Dermis microvascular lymphatic vessel endothelial cell (primary cell): ENCODE results near the gene HBG2. TPM values are rescaled to one million over a fixed set of nuclear protein-coding genes. Genes with fewer than 3 reads are reported as not detected.
"Not testable (repeated sequence)": the region's sequence is repeated elsewhere in the genome, so short reads cannot be mapped to it uniquely, and the experiment has no call there.

ENCODE experiments used
- DNase-seq, 2 donors: peaks; one replicate each; pipeline versions ENCODE4 v3.0.0 to v3.0.0-alpha.2; 2010; ENCODE audit warnings: low read depth in 2 of 2
- total RNA-seq: library from RNA; depleted of rRNA; stranded (reverse); fragments of >200 nt; gene quantifications from 2 replicates; pipeline ENCODE4 v1.2.1, GENCODE V29; 2014

The HBG2 gene
- total RNA-seq, 1 donor from 2014 or later, result not detected

DNA sequence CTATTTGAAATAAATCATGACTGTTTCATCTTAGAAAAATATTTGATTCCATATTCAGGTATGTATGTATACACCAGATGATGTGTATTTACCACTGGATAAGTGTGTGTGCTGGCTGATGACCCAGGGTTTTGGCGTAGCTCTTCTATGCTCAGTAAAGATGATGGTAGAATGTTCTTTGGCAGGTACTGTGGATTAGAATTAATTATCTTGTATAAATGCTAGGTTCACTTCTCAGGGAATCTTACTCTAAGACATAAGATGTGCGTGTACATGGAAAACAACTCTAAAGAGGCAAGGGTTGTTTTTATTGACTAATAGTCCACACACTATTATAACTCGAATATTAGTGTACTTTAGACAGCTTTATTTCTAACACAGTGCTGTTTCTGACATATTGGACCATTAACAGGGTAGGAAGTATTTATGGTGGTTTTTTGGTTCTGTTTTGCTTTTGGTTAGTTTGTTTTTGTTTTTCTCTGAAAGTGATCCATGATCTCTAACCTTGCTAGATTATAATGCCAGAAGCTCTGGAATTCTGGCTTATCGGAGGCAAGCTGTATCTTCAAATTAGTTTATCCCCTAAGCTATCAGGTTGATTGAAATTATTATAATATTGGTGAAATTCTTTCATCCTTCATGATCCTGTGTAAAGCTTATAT is 3.9 kb downstream of the HBG2 start:
- no peak for DNase-seq

DNA sequence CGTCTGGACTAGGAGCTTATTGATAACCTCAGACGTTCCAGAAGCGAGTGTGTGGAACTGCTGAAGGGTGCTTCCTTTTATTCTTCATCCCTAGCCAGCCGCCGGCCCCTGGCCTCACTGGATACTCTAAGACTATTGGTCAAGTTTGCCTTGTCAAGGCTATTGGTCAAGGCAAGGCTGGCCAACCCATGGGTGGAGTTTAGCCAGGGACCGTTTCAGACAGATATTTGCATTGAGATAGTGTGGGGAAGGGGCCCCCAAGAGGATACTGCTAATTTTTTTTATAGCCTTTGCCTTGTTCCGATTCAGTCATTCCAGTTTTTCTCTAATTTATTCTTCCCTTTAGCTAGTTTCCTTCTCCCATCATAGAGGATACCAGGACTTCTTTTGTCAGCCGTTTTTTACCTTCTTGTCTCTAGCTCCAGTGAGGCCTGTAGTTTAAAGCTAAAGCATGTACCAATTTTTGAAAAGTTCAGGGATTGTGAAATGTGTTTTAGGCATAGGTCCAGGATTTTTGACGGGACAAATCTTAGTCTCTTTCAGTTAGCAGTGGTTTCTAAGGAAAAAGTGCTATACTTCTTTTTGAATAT is 4.7 kb downstream of the HBG2 start, which contains the start of gene HBG1:
Gene HBG1, minus strand, starts transcription at position 51 of the 590 bp plus-strand sequence. CDS start 53 bp downstream, outside the sequence.
- DNase-seq, result not testable (repeated sequence)

DNA sequence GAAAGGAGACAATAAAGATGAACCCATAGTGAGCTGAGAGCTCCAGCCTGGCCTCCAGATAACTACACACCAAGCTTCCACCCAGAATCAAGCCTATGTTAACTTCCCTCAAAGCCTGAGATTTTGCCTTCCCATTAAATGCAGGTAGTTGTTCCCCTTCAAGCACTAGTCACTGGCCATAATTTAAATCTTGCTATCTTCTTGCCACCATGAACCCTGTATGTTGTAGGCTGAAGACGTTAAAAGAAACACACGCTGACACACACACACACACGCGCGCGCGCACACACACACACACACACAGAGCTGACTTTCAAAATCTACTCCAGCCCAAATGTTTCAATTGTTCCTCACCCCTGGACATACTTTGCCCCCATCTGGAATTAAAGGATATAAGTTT is 6.1 kb downstream of the HBG2 start:
- DNase-seq, result not testable (repeated sequence)

DNA sequence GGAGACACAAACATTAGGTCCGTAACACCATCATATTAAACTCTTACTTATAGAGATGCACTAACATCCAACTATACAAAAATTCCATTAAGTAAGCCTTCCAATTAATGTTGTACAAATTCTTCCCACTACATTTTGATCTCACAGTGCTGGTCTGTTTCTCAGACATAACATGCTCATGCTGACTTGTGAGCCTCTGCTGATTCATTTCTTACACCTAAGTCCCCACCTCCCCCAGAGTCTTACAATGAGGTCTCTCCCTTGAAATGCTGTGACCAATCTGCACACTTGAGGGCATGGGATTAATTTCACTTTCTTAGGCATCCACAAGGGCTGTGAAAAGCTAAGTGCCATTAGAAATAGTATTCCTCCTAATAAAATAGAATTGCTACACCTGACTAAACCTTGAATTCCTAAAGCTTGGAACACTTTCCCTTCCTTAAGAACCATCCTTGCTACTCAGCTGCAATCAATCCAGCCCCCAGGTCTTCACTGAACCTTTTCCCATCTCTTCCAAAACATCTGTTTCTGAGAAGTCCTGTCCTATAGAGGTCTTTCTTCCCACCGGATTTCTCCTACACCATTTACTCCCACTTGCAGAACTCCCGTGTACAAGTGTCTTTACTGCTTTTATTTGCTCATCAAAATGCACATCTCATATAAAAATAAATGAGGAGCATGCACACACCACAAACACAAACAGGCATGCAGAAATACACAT is 6.9 kb downstream of the HBG2 start:
- no peak for DNase-seq

DNA sequence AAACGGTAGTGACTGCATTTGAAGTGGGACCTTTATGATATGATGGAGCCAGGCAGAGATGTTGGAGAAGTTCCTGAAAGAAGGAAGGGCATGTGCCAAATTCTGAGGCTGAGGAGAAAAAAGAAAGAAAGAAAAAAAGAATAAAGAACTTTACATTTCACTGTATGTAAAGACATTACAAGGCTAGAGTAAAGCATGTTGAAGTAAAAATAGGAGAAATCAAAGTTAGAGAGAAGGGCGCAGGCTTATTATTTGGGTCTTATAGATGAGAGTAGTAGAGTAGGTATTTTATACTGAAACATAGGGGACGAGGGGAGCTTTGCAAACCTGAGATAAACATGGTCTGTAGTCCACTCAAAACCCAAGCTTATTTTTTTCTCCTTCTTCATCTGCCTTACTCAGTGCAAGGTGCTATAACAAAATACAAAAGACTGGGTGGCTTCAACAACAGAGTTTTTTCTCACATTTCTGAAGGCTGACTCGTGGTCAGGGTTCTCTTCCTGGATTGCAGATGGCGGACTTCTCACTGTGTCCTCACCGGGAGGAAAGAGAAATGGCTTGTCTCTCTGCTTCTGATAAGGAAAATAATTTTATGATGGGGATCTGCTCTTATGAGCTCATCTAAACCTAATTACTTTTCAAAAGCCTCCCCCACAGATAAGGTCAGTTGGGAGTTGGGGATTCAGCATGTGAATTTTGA is 7.7 kb downstream of the HBG2 start:
- DNase-seq, result no peak

DNA sequence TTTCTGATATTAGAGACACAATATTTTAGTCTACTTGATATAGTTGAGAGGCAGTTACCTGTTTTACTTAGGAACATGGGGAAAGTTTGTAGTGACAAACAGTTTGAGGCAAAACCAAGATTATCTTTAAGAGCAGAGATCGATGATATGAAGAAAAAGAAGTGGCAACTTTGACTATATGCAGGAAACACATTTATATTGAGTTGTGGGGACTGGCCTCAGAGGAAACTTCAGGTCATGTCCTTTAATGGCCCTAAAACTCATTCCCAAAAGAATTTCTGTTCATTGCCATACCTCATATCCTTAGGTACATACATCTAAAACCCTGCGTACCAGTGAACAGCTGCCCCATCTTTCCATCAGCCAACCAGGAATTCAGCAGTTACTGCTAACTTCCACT is 9.4 kb downstream of the HBG2 start:
- no peak for DNase-seq

DNA sequence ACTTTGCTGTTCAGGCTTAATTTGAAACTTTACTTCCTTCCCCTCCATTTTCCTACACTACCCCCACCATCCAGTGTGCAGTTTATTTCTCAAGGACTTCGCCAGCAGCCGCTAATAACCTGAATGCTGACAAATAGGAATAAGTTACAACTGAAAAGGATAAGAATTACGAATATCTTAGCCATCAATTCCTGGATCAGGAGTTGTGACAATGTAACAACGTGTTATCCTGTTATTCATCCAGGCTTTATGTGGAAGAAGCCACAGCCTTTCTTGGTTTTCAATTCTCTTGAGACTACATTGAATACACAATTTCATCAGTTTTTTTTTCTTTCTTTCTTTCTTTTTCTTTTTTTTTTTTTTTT is 10.8 kb downstream of the HBG2 start:
- no peak for DNase-seq

DNA sequence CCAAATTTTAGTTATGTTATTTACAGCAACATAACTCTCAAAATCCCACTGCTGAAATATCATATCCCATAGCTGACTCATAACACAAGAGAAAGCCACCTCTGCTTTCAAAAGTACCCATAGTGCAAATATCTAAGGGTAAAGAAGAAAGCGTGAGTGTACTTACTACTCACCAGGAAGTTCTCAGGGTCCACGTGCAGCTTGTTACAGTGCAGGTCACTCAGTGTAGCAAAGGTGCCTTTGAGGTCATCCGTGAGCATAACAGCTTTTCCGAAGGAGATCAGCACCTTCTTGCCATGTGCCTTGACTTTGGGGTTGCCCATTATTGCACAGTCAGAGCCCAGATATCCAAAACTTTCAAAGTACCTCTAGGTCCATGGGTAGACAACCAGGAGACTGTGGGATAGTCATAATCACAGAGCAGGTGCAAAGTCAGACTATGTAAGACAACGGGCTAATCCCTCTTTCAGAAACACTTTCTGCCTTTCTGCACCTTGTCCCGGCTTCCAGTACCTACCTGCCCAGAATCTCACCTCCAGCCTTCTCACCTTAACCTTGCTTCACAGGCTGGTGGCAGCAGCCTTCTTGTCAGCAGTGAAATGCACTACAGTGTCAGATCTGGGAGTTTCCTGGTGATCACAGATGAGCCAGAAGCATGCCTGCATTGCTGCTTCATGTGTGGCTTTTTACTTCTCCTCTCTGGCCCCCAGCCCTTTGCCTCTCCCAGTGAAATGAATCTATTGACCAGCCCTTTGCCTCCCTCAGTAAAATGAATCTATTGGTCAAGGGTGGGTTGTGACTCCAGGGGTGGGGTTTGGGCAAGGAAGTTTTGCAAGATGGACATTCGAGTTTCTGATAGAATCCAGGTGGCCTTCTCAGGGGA is 11.4 kb downstream of the HBG2 start:
- no peak for DNase-seq

DNA sequence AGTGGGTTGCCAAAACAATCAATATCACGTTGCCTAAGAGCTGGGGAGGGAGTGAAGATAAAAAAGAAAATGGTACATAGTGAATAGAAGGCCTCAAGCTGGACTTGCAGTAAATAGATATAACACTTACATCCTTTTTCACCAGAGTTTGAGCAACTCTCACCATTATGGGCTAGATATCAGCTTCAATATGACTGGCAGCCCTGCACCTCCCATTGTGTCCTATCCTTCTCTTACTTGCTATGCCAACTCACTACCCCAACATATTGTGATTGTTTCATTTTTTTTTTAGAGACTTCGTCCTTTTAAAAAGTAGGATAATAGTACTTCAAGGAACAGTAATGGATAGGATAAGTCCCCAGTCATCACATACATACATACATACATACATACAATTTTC is 12.4 kb downstream of the HBG2 start:
- DNase-seq, result no peak

DNA sequence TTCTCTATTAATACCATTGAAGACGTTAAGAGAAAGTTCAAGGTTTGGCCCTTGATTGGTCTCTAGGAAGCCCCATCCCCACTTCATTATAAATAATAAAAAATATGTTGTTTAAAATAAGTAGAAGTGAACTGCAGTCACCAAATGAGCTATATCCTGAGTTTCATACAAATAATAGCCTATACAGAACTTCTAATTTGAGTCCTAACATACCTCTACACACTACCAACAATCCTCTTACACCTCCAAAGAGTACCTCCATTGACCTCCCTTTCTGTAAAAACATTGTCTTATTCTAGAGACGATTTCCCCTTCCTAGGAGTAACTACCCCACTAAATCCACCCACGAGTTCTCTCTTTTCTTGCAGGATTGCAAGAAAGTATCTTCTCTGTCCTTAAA is 13.1 kb downstream of the HBG2 start:
- no peak for DNase-seq

DNA sequence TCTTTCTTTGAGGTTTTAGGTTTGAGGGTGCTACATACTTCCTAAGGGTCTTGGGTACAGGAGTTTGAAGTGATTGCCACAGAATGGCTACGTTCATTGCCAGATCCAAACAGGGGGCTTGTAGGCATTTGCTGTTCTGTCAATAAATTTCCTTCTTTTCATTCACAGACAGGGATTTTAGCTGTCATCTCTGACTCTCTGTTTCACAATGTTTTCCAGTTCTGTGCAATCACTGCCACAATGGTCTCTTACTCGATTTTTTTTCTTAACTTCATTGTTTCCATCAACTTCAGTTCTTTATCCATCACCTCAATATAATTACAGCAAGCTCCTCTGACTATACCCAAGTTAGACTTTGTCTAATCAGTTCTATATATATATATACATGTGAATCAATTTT is 14.1 kb downstream of the HBG2 start:
- DNase-seq, result no peak

DNA sequence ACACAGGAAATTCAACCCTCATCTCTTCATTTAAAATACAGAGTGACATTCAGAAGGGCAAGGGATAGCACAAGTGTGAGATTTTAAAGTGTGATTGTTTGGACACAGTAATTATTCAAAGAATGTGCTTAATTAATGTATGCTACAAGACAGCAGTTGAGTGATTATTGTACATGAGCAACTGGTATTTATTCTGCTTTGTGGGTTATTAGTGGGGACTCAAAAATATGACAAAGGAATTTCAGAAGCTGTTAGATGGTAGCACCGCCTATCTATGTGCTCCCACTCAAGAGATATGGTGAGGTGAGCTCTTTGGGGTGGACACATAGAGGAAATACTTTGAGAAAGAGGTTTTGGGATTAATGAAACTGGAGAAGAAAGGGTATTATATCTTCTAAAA is 14.5 kb downstream of the HBG2 start:
- no peak for DNase-seq

DNA sequence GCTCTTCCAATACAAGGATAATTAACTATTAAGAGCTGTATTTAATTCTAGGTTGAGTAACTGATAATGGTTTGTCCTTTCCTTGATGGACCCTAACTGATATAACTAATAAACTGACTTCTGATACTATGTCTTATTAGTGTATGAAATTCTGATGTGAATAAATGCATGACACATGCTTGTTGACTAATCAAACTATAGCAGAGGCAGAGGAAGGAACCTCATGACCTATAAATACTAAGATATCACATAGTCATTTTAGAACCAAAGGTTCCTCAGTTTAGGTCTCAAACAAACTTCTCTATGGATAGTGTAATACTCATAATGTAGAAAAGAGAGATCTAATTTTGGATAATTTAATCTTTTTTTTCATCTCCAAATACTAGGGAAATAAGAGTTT is 15.5 kb downstream of the HBG2 start:
- no peak for DNase-seq

DNA sequence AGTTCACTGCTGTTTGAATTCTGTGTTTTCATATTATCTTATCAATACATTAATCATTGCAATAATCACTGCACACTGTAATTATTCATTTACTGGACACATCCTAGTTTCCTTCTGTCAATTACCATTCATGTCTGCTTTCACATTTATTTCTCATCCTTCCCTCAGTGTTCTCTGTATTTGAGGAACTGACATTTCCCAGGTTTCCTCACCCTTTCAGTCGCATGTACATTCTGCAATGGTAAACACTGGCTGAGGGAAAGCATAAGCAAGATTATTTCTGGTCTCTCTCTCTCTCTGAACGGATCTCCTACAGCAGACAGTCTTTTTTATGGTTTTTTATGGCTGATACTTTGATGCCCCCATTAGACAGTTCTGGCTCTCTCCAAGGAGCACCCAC is 16.1 kb downstream of the HBG2 start:
- no peak for DNase-seq

DNA sequence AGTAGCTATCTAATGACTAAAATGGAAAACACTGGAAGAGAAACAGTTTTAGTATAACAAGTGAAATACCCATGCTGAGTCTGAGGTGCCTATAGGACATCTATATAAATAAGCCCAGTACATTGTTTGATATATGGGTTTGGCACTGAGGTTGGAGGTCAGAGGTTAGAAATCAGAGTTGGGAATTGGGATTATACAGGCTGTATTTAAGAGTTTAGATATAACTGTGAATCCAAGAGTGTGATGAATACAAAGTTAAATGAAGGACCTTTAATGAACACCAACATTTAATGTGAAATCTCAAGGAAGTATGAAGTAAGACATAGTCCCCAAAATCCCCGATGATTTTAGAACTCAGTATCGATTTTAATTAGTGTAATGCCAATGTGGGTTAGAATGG is 17.2 kb downstream of the HBG2 start:
- no peak for DNase-seq

DNA sequence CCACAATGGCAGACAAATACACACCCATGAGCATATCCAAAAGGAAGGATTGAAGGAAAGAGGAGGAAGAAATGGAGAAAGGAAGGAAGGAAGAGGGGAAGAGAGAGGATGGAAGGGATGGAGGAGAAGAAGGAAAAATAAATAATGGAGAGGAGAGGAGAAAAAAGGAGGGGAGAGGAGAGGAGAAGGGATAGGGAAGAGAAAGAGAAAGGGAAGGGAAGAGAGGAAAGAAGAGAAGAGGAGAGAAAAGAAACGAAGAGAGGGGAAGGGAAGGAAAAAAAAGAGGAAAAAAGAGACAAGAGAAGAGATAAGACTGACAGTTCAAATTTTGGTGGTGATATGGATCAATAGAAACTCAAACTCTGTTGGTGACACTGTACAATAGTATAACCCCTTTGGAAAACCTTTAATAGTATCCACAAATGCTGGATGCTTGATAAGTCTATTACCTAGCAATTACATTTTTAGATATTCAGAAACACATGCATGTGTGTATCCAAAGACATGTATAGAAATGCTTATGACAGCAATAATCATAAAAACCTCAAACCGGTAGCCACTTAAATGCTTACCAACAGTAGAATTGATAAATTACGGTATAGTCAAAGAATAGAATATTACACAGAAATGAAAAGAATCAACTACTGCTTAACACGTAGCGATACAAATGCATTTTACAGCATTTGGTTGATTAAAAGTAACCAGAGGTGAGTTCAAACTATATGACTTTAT is 19.1 kb downstream of the HBG2 start:
- no peak for DNase-seq

DNA sequence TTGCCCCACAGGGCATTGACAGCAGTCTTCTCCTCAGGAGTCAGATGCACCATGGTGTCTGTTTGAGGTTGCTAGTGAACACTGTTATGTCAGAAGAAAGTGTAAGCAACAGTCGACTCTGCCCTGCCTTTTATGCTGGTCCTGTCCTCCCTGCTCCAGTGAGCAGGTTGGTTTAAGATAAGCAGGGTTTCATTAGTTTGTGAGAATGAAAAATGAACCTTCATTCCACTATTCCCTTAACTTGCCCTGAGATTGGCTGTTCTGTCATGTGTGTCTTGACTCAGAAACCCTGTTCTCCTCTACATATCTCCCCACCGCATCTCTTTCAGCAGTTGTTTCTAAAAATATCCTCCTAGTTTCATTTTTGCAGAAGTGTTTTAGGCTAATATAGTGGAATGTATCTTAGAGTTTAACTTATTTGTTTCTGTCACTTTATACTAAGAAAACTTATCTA is 20.2 kb downstream of the HBG2 start, which contains the start of gene HBD:
Gene HBD, minus strand, starts transcription at position 103 of the 454 bp plus-strand sequence. Its CDS starts 50 bp downstream, at position 53.
- no peak for DNase-seq

DNA sequence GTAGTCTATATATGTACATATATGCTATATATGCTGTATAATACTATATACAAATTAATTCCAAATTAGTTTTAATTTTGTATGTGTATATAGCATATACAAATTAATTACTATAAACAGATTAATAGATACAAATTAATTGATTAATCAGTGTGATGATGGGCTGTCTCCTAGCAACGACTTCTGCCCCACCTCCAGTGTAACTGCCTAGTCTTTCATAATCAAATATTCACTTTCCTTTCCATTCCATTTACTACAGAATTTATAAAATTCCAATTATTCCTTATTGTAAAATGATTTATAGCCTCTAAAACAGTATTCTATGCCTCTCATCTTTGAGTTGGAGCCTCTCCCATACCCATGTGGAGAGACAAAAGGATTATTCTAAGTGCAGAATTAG is 21.3 kb downstream of the HBG2 start:
- no peak for DNase-seq

DNA sequence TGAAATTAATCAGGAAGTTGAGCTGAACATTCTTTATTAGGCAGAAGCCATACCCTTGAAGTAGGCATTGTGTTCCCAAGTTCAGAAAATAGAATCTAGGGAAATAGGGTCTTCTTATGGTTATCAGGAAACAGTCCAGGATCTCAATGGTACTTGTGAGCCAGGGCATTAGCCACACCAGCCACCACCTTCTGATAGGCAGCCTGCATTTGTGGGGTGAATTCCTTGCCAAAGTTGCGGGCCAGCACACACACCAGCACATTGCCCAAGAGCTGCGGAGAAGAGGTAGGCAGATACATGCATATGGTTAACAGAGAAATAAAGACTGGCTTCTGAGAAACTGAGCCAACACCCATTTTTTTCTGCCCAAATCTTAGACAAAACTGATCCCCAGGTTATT is 21.8 kb downstream of the HBG2 start:
- no peak for DNase-seq

DNA sequence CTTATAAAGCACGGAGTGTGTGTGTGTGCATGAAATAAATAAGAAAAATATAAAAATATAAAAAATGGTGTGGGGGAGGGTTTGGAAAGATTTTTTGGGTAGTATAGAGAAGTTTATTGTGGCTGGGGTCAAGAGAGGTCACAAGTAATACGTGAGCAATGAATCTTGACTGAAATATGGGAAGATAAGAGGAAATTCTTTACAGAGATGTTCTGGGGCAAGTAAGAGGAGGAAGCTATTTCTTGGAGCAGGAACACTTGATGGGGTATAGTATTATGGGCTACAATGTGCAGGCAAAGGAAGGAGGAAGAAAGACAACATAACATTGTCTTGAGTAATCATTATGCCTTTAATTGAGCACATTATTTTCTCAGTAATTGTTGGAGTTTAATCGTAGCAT is 22.4 kb downstream of the HBG2 start:
- DNase-seq, result no peak
